Smooth muscle cell (in vitro differentiated cells): ENCODE measurements around the gene MADD. TPM values are rescaled to one million over a fixed set of nuclear protein-coding genes. Genes with fewer than 3 reads are reported as not detected.
A peak's percentile ranks its signal among the peaks of the same experiment; 100 is the strongest.

Source experiments
- DNase-seq: peaks from one replicate; lab custom pipeline; 2025; ENCODE audit not compliant: unreplicated experiment; lab: John Stamatoyannopoulos, UW
- H2AFZ ChIP-seq: fragments of 200-600 bp; sonication (generic); 2 replicates; pipeline ENCODE4 v1.6.0; 2016; ENCODE audit warnings: antibody characterized with exemption, low read depth, mild to moderate bottlenecking
- H3F3A ChIP-seq: fragments of 200-600 bp; sonication (generic); 2 replicates; pipeline ENCODE4 v1.6.0; 2017; ENCODE audit warnings: antibody characterized with exemption, low read depth
- H3K27ac ChIP-seq: fragments of 200-600 bp; sonication (generic); 2 replicates; pipeline ENCODE4 v1.5.1; 2016; ENCODE audit warnings: low read depth, mild to moderate bottlenecking
- H3K27me3 ChIP-seq: fragments of 200-600 bp; sonication (generic); 2 replicates; pipeline ENCODE4 v1.6.1; 2016; ENCODE audit warnings: low read depth, mild to moderate bottlenecking
- H3K36me3 ChIP-seq: fragments of 200-600 bp; sonication (generic); 2 replicates; pipeline ENCODE4 v1.5.1; 2016; ENCODE audit warnings: low read depth
- H3K4me1 ChIP-seq: fragments of 200-600 bp; sonication (generic); 2 replicates; pipeline ENCODE4 v1.5.1; 2016; ENCODE audit warnings: low read depth
- H3K4me2 ChIP-seq: fragments of 200-600 bp; sonication (generic); 2 replicates; pipeline ENCODE4 v1.6.0; 2016; ENCODE audit warnings: mild to moderate bottlenecking
- H3K4me3 ChIP-seq: fragments of 200-600 bp; sonication (generic); 2 replicates; pipeline ENCODE4 v1.5.1; 2016; ENCODE audit warnings: mild to moderate bottlenecking
- H3K79me2 ChIP-seq: fragments of 200-600 bp; sonication (generic); 2 replicates; pipeline ENCODE4 v1.6.0; 2016; ENCODE audit warnings: low read depth, mild to moderate bottlenecking
- H3K9ac ChIP-seq: fragments of 200-600 bp; sonication (generic); 2 replicates; pipeline ENCODE4 v1.6.0; 2016; ENCODE audit warnings: low read depth
- H3K9me3 ChIP-seq: fragments of 200-600 bp; sonication (generic); replicated peaks from 2 replicates; pipeline ENCODE4 v1.5.1; 2016; ENCODE audit warnings: low read depth
- H4K20me1 ChIP-seq: fragments of 200-600 bp; sonication (generic); 2 replicates; pipeline ENCODE4 v1.6.0; 2016; ENCODE audit warnings: low read depth
- WGBS: methylation state at CpG from one replicate; pipeline ENCODE4 v1.1.7; 2016; ENCODE audit warnings: low lambda C conversion rate; 5-methylcytosine and 5-hydroxymethylcytosine counted together
- polyA plus RNA-seq: library from polyadenylated mRNA; unstranded; fragments of >200 nt; fragmentation: Nextera tagmentation; extraction: Ambion mirVana; gene quantifications from 2 replicates; pipeline ENCODE4 v1.2.1, GENCODE V29; 2016
- total RNA-seq: library from RNA; depleted of rRNA; stranded (reverse); fragments of >200 nt; gene quantifications from 2 replicates; pipeline ENCODE4 v1.2.3, GENCODE V29; 2014
- TF ChIP-seq, protein P1 (sequence below): fragments of 200-600 bp; sonication (generic); IDR thresholded peaks from 2 replicates; pipeline ENCODE4 v1.5.1; 2017; ENCODE audit warnings: borderline replicate concordance, mild to moderate bottlenecking, antibody characterized with exemption; ENCODE audit not compliant: insufficient read depth, poor library complexity, severe bottlenecking

Gene MADD
- total and polyA plus RNA-seq, 2 experiments from 2014 or later = 13.1 to 24.2 TPM

DNA sequence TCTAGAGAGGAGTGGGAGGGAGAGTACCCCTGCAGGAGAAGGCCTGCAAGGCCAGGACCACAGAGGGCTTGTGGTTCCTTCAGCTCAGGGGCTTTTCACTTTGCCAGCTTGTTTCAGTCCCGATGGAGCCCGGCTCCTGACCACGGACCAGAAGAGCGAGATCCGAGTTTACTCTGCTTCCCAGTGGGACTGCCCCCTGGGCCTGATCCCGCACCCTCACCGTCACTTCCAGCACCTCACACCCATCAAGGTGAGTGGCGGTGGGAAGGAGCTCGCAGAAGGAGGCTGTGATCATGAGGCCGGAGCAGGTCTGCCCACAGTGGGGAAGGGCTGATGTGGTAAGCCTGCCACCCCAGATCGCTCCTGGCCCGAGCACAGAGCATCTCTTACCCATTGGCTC is 34.8 kb upstream of the MADD start:
- Histone ChIP-seq H4K20me1 (no peaks in the 10 kb centered on the region), H3K9ac (peak overlapping the region; percentile 92), H3K79me2 (no peaks in the 10 kb centered on the region), H3K4me1 (peaks cover 5% of the 10 kb centered on the region), H3K36me3 (no peaks in the 10 kb centered on the region), H3K27me3 (no peaks in the 10 kb centered on the region), H3K27ac (peak overlapping the region; percentile 98), H3F3A (peaks cover 18% of the 10 kb centered on the region), H3K4me3 (no peak overlapping the region), H2AFZ (no peak overlapping the region), H3K9me3 (no peaks in the 10 kb centered on the region), H3K4me2 (peak overlapping the region; percentile 54)
- no peak for DNase-seq
- 84% methylated on average over 12 of the region's 12 CpGs for WGBS
- TF ChIP-seq, protein P1, sequence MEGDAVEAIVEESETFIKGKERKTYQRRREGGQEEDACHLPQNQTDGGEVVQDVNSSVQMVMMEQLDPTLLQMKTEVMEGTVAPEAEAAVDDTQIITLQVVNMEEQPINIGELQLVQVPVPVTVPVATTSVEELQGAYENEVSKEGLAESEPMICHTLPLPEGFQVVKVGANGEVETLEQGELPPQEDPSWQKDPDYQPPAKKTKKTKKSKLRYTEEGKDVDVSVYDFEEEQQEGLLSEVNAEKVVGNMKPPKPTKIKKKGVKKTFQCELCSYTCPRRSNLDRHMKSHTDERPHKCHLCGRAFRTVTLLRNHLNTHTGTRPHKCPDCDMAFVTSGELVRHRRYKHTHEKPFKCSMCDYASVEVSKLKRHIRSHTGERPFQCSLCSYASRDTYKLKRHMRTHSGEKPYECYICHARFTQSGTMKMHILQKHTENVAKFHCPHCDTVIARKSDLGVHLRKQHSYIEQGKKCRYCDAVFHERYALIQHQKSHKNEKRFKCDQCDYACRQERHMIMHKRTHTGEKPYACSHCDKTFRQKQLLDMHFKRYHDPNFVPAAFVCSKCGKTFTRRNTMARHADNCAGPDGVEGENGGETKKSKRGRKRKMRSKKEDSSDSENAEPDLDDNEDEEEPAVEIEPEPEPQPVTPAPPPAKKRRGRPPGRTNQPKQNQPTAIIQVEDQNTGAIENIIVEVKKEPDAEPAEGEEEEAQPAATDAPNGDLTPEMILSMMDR = no peak

DNA sequence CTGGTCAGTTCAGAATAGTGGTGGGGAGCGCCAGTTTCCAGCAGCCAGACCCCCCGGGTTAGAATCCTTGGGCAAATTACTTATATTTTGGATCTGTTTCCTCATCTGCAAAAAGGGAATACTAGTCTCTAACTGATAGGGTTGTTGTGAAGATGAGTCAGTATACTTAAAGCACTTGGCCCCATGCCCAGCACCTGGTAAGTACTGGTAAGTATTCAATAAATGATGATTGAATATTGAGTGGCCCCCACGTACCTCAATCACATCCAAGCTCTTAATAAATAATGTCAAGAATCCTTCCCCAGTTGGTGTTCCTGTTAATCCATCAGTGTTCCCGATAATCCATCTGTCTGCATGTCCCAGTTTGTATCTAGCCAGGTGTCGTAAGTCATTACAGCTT is 33.5 kb upstream of the MADD start:
- TF ChIP-seq, protein P1 = no peak
- Histone ChIP-seq H3F3A (peaks cover 18% of the 10 kb centered on the region), H3K4me1 (peaks cover 5% of the 10 kb centered on the region), H4K20me1 (no peaks in the 10 kb centered on the region), H3K4me3 (no peak overlapping the region), H3K79me2 (no peaks in the 10 kb centered on the region), H3K27me3 (no peaks in the 10 kb centered on the region), H3K4me2 (no peak overlapping the region), H2AFZ (no peak overlapping the region), H3K9ac (no peak overlapping the region), H3K9me3 (no peaks in the 10 kb centered on the region), H3K36me3 (no peaks in the 10 kb centered on the region), H3K27ac (peak overlapping the region; percentile 98)
- DNase-seq = no peak
- WGBS = 96% methylated on average over 5 of the region's 5 CpGs

DNA sequence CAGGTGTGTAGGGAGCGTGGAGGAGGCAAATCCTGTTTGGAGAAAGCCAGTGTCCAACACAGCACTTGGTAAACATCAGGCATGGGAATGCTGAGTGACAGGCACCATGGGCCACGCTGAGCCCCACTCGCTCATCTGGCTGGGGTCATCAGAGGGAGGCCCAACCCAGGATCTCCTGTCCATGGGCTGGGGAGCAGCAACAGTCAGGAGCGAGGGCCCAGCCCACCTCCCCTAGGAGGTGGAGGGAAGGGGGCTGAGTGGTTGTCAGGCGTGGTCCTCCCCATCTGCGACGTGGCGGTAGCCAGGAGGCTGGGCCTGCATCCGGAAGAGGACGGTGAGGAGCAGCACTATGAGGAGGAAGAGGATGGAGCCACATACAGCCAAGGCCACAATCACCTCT is 30.1 kb upstream of the MADD start:
- no peak for DNase-seq
- Histone ChIP-seq H3K79me2 (no peaks in the 10 kb centered on the region), H3F3A (no peaks in the 10 kb centered on the region), H3K36me3 (no peaks in the 10 kb centered on the region), H3K4me2 (no peak overlapping the region), H3K27me3 (no peaks in the 10 kb centered on the region), H3K27ac (no peak overlapping the region), H3K4me3 (no peak overlapping the region), H3K9ac (no peak overlapping the region), H3K9me3 (no peaks in the 10 kb centered on the region), H3K4me1 (no peaks in the 10 kb centered on the region), H4K20me1 (no peaks in the 10 kb centered on the region), H2AFZ (no peak overlapping the region)
- TF ChIP-seq, protein P1 = no peak
- 97% methylated on average over 10 of the region's 10 CpGs for WGBS

DNA sequence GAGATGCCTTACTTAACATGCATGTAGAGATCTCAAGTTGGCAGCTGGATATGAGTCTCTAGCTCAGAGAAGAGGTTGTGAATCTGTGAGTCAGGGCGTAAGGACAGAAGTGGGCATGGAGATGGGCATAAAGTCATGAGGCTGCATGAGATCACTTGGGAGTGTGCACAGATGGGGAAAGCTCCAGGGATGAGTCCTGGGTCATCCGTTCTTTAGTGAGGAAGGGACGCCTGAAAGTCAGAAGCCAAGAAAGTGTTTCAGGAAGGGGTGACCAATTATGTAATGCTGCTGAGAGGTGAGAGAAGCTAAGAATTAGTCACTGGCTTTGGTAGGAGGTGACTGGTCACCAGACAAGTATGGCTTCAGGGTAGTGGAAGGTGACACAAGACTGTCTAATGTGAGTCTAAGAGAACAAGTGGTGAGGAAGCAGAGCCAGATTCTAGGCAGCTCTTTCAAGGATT is 28.1 kb upstream of the MADD start:
- no peaks in the 10 kb centered on the region for H3K9me3 ChIP-seq
- no peaks in the 10 kb centered on the region for H3F3A ChIP-seq
- H2AFZ ChIP-seq = no peak overlapping the region
- 83% methylated on average over 3 of the region's 3 CpGs for WGBS
- H3K27me3 ChIP-seq = no peaks in the 10 kb centered on the region
- no peaks in the 10 kb centered on the region for H3K79me2 ChIP-seq
- no peaks in the 10 kb centered on the region for H3K36me3 ChIP-seq
- H3K4me3 ChIP-seq = no peak overlapping the region
- TF ChIP-seq, protein P1 = no peak
- no peaks in the 10 kb centered on the region for H3K4me1 ChIP-seq
- H4K20me1 ChIP-seq = no peaks in the 10 kb centered on the region
- H3K9ac ChIP-seq = no peak overlapping the region
- DNase-seq = no peak
- peak overlapping the region; percentile 70 for H3K27ac ChIP-seq
- no peak overlapping the region for H3K4me2 ChIP-seq
